SK-N-SH (cell line): ENCODE results near the gene SFTPB. TPM values are rescaled to one million over a fixed set of nuclear protein-coding genes. Genes with fewer than 3 reads are reported as not detected.

ENCODE experiments used
- CTCF ChIA-PET: fragments of 300-600, 350-600 bp; formaldehyde crosslinking; extraction: SDS; loops from one replicate; lab custom pipeline; 2021; lab: Yijun Ruan, JAX
- POLR2A ChIA-PET: fragments of 350-600 bp; sonication (Branson Sonifier 250); formaldehyde crosslinking; extraction: SDS; loops from one replicate; lab custom pipeline; 2020; ENCODE audit warnings: antibody characterized with exemption, inconsistent platforms; lab: Yijun Ruan, JAX
- DNase-seq: peaks from one replicate; pipeline ENCODE4 v3.0.0; 2012
- H2AFZ ChIP-seq: fragments of 200-600 bp; sonication (generic); 2 replicates; pipeline ENCODE4 v1.8.1; 2016; ENCODE audit warnings: antibody characterized with exemption, mild to moderate bottlenecking, low read depth
- H3F3A ChIP-seq: fragments of 200-600 bp; sonication (generic); replicated peaks from 2 replicates; pipeline ENCODE3; 2016; ENCODE audit warnings: antibody characterized with exemption, mild to moderate bottlenecking; ENCODE audit not compliant: insufficient read depth
- H3K27ac ChIP-seq, 2 experiments: fragments of 200-500 bp in 1 of 2; fragments of 200-600 bp in 1 of 2; sonication (Bioruptor generic) in 1 of 2; sonication (generic), shearing (Covaris generic) in 1 of 2; 2 replicates each; pipeline versions ENCODE4 v1.5.1 to v1.6.1; 2014 to 2016; ENCODE audit warnings: low read depth in 2 of 2, inconsistent platforms in 1 of 2, low read length in 1 of 2, mild to moderate bottlenecking in 1 of 2, mixed read lengths in 1 of 2
- H3K27me3 ChIP-seq: fragments of 200-600 bp; sonication (generic), shearing (Covaris generic); 2 replicates; pipeline ENCODE4 v1.6.1; 2016; ENCODE audit warnings: mixed run types; ENCODE audit not compliant: insufficient read depth
- H3K36me3 ChIP-seq, 2 experiments: fragments of 200-500 bp in 1 of 2; fragments of 200-600 bp in 1 of 2; sonication (Bioruptor generic) in 1 of 2; sonication (generic) in 1 of 2; replicated peaks in 1 of 2; 2 replicates each; pipeline versions ENCODE3 to v1.5.1; 2014 to 2016; ENCODE audit warnings: low read length in 1 of 2, mild to moderate bottlenecking in 1 of 2; ENCODE audit not compliant: insufficient read depth in 2 of 2, control insufficient read depth in 1 of 2
- H3K4me1 ChIP-seq, 2 experiments: fragments of 200-500 bp in 1 of 2; fragments of 200-600 bp in 1 of 2; sonication (Bioruptor generic) in 1 of 2; sonication (generic), shearing (Covaris generic) in 1 of 2; 2 replicates each; pipeline versions ENCODE4 v1.5.1 to v1.6.1; 2014 to 2016; ENCODE audit warnings: low read depth in 1 of 2, low read length in 1 of 2, mixed run types in 1 of 2; ENCODE audit not compliant: insufficient read depth in 2 of 2, control insufficient read depth in 1 of 2
- H3K4me2 ChIP-seq: fragments of 200-600 bp; sonication (generic), shearing (Covaris generic); 2 replicates; pipeline ENCODE4 v1.6.1; 2017; ENCODE audit warnings: mixed run types
- H3K4me3 ChIP-seq, 2 experiments: fragments of 200-500 bp in 1 of 2; fragments of 200-600 bp in 1 of 2; sonication (Bioruptor generic) in 1 of 2; sonication (generic), shearing (Covaris generic) in 1 of 2; 2 replicates each; pipeline versions ENCODE4 v1.5.1 to v1.8.1; 2014 to 2016; ENCODE audit warnings: low read depth in 2 of 2, inconsistent platforms in 1 of 2, low read length in 1 of 2, mild to moderate bottlenecking in 1 of 2, mixed read lengths in 1 of 2, moderate library complexity in 1 of 2
- H3K79me2 ChIP-seq: fragments of 200-600 bp; sonication (generic); 2 replicates; pipeline ENCODE4 v1.8.1; 2017; ENCODE audit warnings: mild to moderate bottlenecking; ENCODE audit not compliant: insufficient read depth
- H3K9ac ChIP-seq: fragments of 200-600 bp; sonication (generic); 2 replicates; pipeline ENCODE4 v1.6.1; 2017; ENCODE audit warnings: mixed run types
- H3K9me2 ChIP-seq: fragments of 200-600 bp; sonication (generic); 2 replicates; pipeline ENCODE4 v1.6.1; 2017; ENCODE audit warnings: mixed run types
- H3K9me3 ChIP-seq: fragments of 200-600 bp; sonication (generic); 2 replicates; pipeline ENCODE4 v1.6.1; 2017; ENCODE audit warnings: mixed run types, mild to moderate bottlenecking, moderate library complexity
- H4K20me1 ChIP-seq: fragments of 200-600 bp; sonication (generic); 2 replicates; pipeline ENCODE4 v1.6.1; 2017; ENCODE audit warnings: mild to moderate bottlenecking, mixed run types; ENCODE audit not compliant: insufficient read depth
- CTCF ChIP-seq: fragments of 200-600 bp; sonication (generic); IDR thresholded peaks from 2 replicates; pipeline ENCODE4 v1.6.1; 2017; ENCODE audit warnings: antibody characterized with exemption, mild to moderate bottlenecking, moderate library complexity
- FOSL2 ChIP-seq: IDR thresholded peaks from 2 replicates; pipeline ENCODE4 v1.4.0; 2012; ENCODE audit warnings: low read depth, mild to moderate bottlenecking, moderate library complexity, borderline replicate concordance
- FOXM1 ChIP-seq: IDR thresholded peaks from 2 replicates; pipeline ENCODE4 v1.4.0; 2012; ENCODE audit warnings: low read depth, mild to moderate bottlenecking
- GABPA ChIP-seq: IDR thresholded peaks from 2 replicates; pipeline ENCODE4 v1.4.0; 2012; ENCODE audit warnings: low read depth, mild to moderate bottlenecking
- GATA2 ChIP-seq: sonication (generic); formaldehyde crosslinking; IDR thresholded peaks from 2 replicates; pipeline ENCODE4 v1.5.0; 2020; ENCODE audit warnings: mild to moderate bottlenecking, missing genetic modification reagents
- MAX ChIP-seq: IDR thresholded peaks from 2 replicates; pipeline ENCODE4 v1.4.0; 2012; ENCODE audit warnings: low read depth
- MEF2A ChIP-seq: IDR thresholded peaks from 2 replicates; pipeline ENCODE4 v1.4.0; 2012; ENCODE audit warnings: low read depth, borderline replicate concordance
- MXI1 ChIP-seq: IDR thresholded peaks from 2 replicates; pipeline ENCODE4 v1.6.1; 2012; ENCODE audit warnings: mild to moderate bottlenecking, low read depth, low read length, improper control_type of control experiment
- NFIC ChIP-seq: IDR thresholded peaks from 2 replicates; pipeline ENCODE4 v1.4.0; 2012; ENCODE audit warnings: borderline replicate concordance
- PBX3 ChIP-seq: IDR thresholded peaks from 2 replicates; pipeline ENCODE4; 2012
- RAD21 ChIP-seq: IDR thresholded peaks from 2 replicates; pipeline ENCODE4 v1.6.1; 2012; ENCODE audit warnings: mild to moderate bottlenecking, low read length
- SMC3 ChIP-seq: IDR thresholded peaks from 2 replicates; pipeline ENCODE4 v1.6.1; 2012; ENCODE audit warnings: low read depth, low read length, improper control_type of control experiment
- TAF1 ChIP-seq: IDR thresholded peaks from 2 replicates; pipeline ENCODE4 v1.6.1; 2012; ENCODE audit warnings: low read depth, mild to moderate bottlenecking, low read length, moderate library complexity, borderline replicate concordance
- USF1 ChIP-seq: IDR thresholded peaks from 2 replicates; pipeline ENCODE4 v1.4.0; 2012; ENCODE audit warnings: low read depth, borderline replicate concordance
- WGBS: methylation state at CpG from one replicate; pipeline ENCODE4 v1.1.6; 2017; ENCODE audit warnings: low lambda C conversion rate; 5-methylcytosine and 5-hydroxymethylcytosine counted together
- polyA plus RNA-seq, 3 experiments: library from polyadenylated mRNA; depleted of rRNA; stranded (reverse); fragments of >200 nt; gene quantifications; 2 replicates each; pipeline ENCODE4 v1.2.3, GENCODE V29; 2012
- TF ChIP-seq, protein P1 (sequence below): IDR thresholded peaks from 2 replicates; pipeline ENCODE4 v1.4.0; 2012; ENCODE audit warnings: low read depth, borderline replicate concordance

SFTPB gene
- polyA plus RNA-seq, 1 of the 3 experiments (the other 2 are of a cell fraction): not detected

GRCh38 chr2:85708641-85709040 is 40.6 kb upstream of the SFTPB start:
- Histone ChIP-seq H4K20me1 (no peaks in the 10 kb centered on the region), H3K27ac (no peak overlapping the region), H2AFZ (no peak overlapping the region), H3K4me3 (no peak overlapping the region), H3K27me3 (no peaks in the 10 kb centered on the region), H3K36me3 (no peaks in the 10 kb centered on the region), H3K9me2 (no peaks in the 10 kb centered on the region), H3K9me3 (no peaks in the 10 kb centered on the region), H3F3A (no peaks in the 10 kb centered on the region), H3K4me1 (no peaks in the 10 kb centered on the region; a peak in 1 of 4 replicates)
- WGBS: 92% methylated on average over 1 of the region's 1 CpG
- CTCF ChIA-PET: interaction anchor here (0.8 to 8.1 kb wide), 14 partner anchors 9 to 105 kb away, joined by 3 to 101 read pairs (median 18); partner anchors contain the start of gene GNLY
- DNase-seq: no peak
- TF ChIP-seq GATA2 (CRISPR knock-in tag) (no peak), MXI1 (no peak), TAF1 (no peak), PBX3 (no peak), GABPA (no peak)
- TF ChIP-seq, protein P1, sequence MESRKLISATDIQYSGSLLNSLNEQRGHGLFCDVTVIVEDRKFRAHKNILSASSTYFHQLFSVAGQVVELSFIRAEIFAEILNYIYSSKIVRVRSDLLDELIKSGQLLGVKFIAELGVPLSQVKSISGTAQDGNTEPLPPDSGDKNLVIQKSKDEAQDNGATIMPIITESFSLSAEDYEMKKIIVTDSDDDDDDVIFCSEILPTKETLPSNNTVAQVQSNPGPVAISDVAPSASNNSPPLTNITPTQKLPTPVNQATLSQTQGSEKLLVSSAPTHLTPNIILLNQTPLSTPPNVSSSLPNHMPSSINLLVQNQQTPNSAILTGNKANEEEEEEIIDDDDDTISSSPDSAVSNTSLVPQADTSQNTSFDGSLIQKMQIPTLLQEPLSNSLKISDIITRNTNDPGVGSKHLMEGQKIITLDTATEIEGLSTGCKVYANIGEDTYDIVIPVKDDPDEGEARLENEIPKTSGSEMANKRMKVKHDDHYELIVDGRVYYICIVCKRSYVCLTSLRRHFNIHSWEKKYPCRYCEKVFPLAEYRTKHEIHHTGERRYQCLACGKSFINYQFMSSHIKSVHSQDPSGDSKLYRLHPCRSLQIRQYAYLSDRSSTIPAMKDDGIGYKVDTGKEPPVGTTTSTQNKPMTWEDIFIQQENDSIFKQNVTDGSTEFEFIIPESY: no peak
- TF ChIP-seq, all 33 proteins: peak for 0
- no peak overlapping the region for H3K9ac ChIP-seq
- POLR2A ChIA-PET: no interaction called here
- no peak overlapping the region for H3K4me2 ChIP-seq
- H3K79me2 ChIP-seq: no peaks in the 10 kb centered on the region

DNA sequence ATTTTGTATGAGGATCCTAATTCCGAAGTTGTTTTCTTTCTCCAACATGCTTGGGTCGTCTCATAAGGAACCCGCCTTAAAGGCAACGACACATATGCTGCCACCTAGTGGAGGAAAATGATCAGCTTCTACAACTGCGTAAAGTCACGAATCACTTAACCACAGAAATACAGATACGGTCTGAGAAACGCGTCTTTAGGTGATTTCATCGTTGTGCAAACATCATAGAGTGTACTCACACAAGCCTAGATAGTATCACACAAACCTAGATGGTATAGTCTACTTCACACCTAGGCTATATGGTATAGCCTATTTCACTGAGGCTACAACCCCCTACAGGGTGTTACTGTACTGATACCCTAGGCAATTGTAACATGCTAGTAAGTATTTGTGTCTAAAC is 39.3 kb upstream of the SFTPB start:
- Histone ChIP-seq H3K27ac (no peak overlapping the region), H3K27me3 (no peaks in the 10 kb centered on the region), H3K9me3 (no peaks in the 10 kb centered on the region), H3K36me3 (no peaks in the 10 kb centered on the region), H3K9ac (no peak overlapping the region), H3K4me3 (no peak overlapping the region), H2AFZ (no peak overlapping the region)
- WGBS: 2% methylated on average over 10 of the region's 10 CpGs
- DNase-seq: peak; percentile 70
- POLR2A ChIA-PET: no interaction called here
- TF ChIP-seq NFIC: no peak
- TF ChIP-seq SMC3: peak; percentile 78
- TF ChIP-seq MEF2A: no peak
- no peak for TF ChIP-seq USF1
- TF ChIP-seq FOSL2: no peak
- peak; percentile 69 for TF ChIP-seq RAD21
- TF ChIP-seq MAX: no peak
- peak; percentile 95 for TF ChIP-seq CTCF
- no peak for TF ChIP-seq FOXM1
- TF ChIP-seq, all 33 proteins: peak for 3
- Histone ChIP-seq H3K9me2 (no peaks in the 10 kb centered on the region), H3K79me2 (no peaks in the 10 kb centered on the region), H3F3A (peaks cover 6% of the 10 kb centered on the region), H4K20me1 (no peaks in the 10 kb centered on the region), H3K4me2 (no peak overlapping the region), H3K4me1 (peaks cover 0 to 4% of the 10 kb centered on the region in 2 experiments; a peak in 2 of 4 replicates)
- CTCF ChIA-PET: interaction anchor here (0.6 to 8.1 kb wide), 49 partner anchors 11 to 451 kb away, joined by 3 to 101 read pairs (median 4); partner anchors contain the start of genes GNLY and SFTPB
